ENCODE results near the gene ZC3H14. TPM values are rescaled to one million over a fixed set of nuclear protein-coding genes. Genes with fewer than 3 reads are reported as not detected.

The ZC3H14 gene, protein sequence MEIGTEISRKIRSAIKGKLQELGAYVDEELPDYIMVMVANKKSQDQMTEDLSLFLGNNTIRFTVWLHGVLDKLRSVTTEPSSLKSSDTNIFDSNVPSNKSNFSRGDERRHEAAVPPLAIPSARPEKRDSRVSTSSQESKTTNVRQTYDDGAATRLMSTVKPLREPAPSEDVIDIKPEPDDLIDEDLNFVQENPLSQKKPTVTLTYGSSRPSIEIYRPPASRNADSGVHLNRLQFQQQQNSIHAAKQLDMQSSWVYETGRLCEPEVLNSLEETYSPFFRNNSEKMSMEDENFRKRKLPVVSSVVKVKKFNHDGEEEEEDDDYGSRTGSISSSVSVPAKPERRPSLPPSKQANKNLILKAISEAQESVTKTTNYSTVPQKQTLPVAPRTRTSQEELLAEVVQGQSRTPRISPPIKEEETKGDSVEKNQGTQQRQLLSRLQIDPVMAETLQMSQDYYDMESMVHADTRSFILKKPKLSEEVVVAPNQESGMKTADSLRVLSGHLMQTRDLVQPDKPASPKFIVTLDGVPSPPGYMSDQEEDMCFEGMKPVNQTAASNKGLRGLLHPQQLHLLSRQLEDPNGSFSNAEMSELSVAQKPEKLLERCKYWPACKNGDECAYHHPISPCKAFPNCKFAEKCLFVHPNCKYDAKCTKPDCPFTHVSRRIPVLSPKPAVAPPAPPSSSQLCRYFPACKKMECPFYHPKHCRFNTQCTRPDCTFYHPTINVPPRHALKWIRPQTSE
- 43.1 and 46.5 TPM in 2 replicates for total RNA-seq

DNA sequence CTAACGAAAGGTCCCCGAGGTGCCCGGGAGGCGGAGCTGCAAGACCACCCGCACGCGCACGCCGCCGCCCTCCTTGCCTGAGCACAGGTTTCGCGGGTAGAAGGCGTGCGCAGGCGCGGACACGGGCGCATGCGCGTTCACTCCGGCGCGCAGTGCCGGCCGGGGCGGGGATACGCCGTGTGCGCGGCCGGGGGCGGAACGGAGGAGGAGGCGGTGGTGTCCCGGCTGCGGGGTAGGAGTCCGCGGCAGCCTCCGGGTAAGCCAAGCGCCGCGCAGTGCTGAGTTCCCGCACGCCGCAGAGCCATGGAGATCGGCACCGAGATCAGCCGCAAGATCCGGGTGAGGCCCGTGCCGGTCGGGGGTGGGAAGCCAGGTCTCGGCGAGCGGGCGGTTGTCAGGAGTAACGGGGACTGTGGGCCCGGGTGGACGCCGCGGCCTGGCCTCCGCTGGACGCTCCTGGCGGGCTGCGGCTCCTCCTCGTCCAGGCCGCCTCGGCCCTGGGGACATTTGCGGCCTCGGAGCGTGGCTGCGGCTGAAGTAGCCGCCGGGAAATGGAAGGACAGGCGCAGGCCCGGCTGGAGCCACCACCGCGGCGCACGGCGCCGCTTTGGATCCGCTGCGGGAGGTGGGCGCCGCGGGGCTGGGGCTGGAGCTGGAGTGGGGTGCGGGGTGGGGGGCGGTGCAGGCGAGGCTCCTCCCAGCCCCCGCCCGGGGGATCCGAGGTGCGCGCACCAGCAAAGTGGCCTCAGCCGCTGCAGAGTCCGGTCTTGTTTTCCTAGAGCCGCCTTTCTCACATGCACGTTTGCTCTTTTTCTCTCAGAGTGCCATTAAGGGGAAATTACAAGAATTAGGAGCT, at the start of gene ZC3H14:
TSS of gene ZC3H14 (plus strand) at position 207 of the 856 bp plus-strand sequence. CDS start at position 304, 97 bp downstream.

DNA sequence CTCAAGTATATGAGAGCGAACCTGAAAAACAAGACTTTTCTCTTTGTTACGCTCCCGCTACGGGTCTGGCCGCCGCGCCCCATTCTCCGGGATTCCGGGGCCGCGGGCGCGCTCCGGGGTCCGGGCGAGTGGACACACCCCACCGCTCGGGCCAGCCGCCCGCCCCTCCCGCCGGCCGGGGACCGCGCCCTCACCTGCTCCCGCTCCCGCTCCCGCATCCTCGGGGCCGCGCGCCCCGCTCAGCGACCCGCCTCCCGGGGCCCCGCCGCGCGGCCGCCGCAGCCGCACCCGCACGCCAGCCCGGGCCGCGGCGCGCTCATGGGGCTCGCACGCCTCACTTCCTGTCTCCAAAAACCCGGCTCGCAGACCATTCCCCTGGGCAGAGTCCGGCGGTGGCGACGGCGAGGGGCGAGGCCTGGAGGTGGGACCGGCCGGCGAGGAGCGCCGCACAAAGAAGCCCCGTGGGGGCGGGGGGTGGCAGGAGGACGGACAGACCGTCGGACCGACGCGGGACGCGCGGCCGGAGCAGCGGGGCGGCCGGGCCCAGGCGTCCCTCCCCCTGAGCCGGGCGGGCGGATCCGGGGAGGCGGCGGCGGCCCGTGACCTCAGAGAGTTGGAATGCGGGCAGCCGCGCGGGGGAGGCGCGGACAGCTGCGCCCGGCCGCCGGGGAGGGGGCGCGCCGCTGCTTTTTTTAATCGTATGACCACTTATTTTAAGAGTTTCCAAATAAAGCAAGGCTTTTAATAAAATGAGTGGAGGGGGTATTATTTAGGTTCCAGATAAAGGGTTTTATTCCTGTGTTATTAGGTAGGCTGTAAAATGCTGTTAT, 8.2 kb upstream of the ZC3H14 start, which contains the start of gene PTPN21:
TSS of gene PTPN21 (minus strand) at position 551 of the 830 bp plus-strand sequence. CDS start 4,590 bp downstream, outside the sequence.

Other genes starting within 250 kb of the ZC3H14 start
- not detected in 2 replicates for gene KCNK10, start 239.8 kb upstream of the ZC3H14 start, total RNA-seq
- gene SPATA7, start 177.4 kb upstream of the ZC3H14 start, total RNA-seq: 2.1 and 6.1 TPM in 2 replicates
- 3.9 and 4.9 TPM in 2 replicates for gene PTPN21, start 8.0 kb upstream of the ZC3H14 start, total RNA-seq
- 0.07 and 0.51 TPM in 2 replicates for gene EML5, start 229.9 kb downstream of the ZC3H14 start, total RNA-seq